ENCODE results near the gene ERGIC3.

GRCh38 chr20:35586751-35587425 lies 45.0 kb downstream of the ERGIC3 start:
- TF ChIP-seq GATA2 (IDR thresholded peaks at IDR 0.05; ENCODE audit: low read depth, low read length) (no peak), GATA3 (IDR thresholded peaks at IDR 0.05; ENCODE audit: low read depth, low read length) (no peak)

Measured in SH-SY5Y (cell line).